Large intestine (tissue), 3 donors: ENCODE results near the gene SULT4A1. TPM values are rescaled to one million over a fixed set of nuclear protein-coding genes. Genes with fewer than 3 reads are reported as not detected.

Experiments used
- DNase-seq, 2 donors: peaks; one replicate each; pipeline versions ENCODE4 v3.0.0 to v3.0.0-alpha.2; 2013
- H3K27ac ChIP-seq: one replicate; pipeline ENCODE4 v1.5.1; 2013; ENCODE audit warnings: low read length
- H3K27me3 ChIP-seq: 2 replicates; pipeline ENCODE4 v1.6.1; 2013; ENCODE audit warnings: low read length; ENCODE audit not compliant: control insufficient read depth, insufficient read depth
- H3K36me3 ChIP-seq: 2 replicates; pipeline ENCODE4 v1.6.1; 2013; ENCODE audit warnings: low read length; ENCODE audit not compliant: control insufficient read depth, insufficient read depth
- H3K4me1 ChIP-seq: one replicate; pipeline ENCODE4 v1.6.1; 2013; ENCODE audit warnings: low read length; ENCODE audit not compliant: control insufficient read depth, insufficient read depth
- H3K4me3 ChIP-seq: one replicate; pipeline ENCODE4 v1.5.1; 2013; ENCODE audit warnings: low read length
- H3K9me3 ChIP-seq: one replicate; pipeline ENCODE4 v1.6.1; 2013; ENCODE audit warnings: mild to moderate bottlenecking, low read depth, low read length, moderate library complexity; ENCODE audit not compliant: control insufficient read depth
- WGBS: methylation state at CpG from one replicate; pipeline ENCODE4 v1.1.5; 2013; ENCODE audit warnings: low lambda C conversion rate; ENCODE audit not compliant: insufficient coverage; 5-methylcytosine and 5-hydroxymethylcytosine counted together
- polyA plus RNA-seq: library from polyadenylated mRNA; unstranded; fragments of 120-200 nt; gene quantifications from one replicate; pipeline ENCODE4 v1.2.1, GENCODE V29; 2013

SULT4A1 gene
- polyA plus RNA-seq, 1 donor, result 5.0 TPM

DNA sequence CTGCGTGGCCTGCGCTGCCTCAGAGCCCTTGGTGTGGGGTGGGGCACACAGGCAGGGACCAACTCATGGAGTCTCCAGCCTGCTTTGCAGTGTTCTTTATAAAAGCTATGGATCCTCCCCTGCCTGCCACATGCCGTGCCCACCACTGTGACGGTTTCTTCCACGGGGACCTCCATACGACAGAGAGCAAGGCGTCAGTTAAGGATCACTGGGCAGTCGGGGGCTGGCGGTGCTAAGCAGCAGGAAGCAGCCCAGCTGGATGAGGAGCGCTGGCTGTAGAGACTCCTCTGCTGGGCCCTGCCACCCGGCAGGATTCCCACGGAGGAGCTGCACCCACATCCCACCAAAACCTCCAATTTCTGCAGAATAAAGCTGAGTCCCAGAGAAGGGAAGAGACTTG is 27.1 kb downstream of the SULT4A1 start:
- H3K36me3 ChIP-seq, result no peaks in the 10 kb centered on the region
- DNase-seq, result no peak
- WGBS, result no CpG with 5 or more reads among the region's 12 CpGs

DNA sequence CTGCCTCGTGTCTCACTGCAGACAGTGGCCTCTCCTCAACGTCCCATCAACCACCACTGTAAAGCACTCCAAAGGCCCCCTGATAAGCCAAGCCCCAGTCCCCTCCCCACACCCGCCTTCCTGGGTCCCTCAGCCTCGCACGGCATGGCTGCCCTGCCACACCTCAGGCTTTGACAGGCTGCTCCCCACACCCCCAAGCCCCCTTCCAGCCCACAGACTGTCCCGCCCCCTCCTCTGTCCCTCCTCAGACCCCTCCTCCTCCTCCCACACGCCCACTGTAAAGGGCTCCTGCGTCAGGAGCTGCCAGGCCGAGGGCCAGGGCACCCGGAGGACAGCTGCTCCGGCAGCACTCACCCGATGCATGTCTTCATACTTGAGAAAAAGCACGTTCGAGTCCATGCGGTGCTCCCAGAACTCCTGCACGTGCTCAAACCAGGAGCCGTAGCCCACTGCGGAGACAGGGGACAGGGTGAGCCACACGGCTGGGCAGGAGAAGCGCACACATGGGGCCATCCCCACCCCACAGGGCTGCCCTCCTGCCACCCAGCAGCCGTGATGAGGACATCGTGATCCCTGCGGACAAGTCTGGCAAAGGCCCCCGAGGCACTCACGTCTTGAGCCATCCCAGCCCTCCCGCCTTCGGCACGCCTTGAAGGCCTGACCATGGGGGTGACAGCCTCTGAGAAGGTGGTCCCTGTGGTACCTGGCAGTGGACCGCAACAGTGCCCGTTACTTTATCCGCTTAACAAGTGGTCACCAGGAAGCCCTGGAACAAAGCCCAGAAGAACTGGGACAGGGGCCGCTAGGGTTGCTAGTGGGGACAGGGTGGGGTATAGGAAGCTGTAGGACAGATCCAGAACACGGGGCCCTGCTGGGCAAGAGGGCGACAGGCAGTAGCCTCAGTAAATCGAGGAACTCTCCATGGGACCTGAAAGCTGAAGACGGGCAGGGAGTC is 28.8 kb downstream of the SULT4A1 start:
- Histone ChIP-seq H3K4me3 (no peak overlapping the region), H3K9me3 (no peaks in the 10 kb centered on the region), H3K27ac (no peak overlapping the region), H3K36me3 (no peaks in the 10 kb centered on the region), H3K4me1 (no peaks in the 10 kb centered on the region), H3K27me3 (no peaks in the 10 kb centered on the region)
- no CpG with 5 or more reads among the region's 36 CpGs for WGBS
- no peak for DNase-seq

More for the DNA sequence above, 27.1 kb downstream of the SULT4A1 start:
- Histone ChIP-seq H3K4me3 (no peak overlapping the region), H3K9me3 (no peaks in the 10 kb centered on the region), H3K27me3 (no peaks in the 10 kb centered on the region), H3K4me1 (no peaks in the 10 kb centered on the region), H3K27ac (no peak overlapping the region)

DNA sequence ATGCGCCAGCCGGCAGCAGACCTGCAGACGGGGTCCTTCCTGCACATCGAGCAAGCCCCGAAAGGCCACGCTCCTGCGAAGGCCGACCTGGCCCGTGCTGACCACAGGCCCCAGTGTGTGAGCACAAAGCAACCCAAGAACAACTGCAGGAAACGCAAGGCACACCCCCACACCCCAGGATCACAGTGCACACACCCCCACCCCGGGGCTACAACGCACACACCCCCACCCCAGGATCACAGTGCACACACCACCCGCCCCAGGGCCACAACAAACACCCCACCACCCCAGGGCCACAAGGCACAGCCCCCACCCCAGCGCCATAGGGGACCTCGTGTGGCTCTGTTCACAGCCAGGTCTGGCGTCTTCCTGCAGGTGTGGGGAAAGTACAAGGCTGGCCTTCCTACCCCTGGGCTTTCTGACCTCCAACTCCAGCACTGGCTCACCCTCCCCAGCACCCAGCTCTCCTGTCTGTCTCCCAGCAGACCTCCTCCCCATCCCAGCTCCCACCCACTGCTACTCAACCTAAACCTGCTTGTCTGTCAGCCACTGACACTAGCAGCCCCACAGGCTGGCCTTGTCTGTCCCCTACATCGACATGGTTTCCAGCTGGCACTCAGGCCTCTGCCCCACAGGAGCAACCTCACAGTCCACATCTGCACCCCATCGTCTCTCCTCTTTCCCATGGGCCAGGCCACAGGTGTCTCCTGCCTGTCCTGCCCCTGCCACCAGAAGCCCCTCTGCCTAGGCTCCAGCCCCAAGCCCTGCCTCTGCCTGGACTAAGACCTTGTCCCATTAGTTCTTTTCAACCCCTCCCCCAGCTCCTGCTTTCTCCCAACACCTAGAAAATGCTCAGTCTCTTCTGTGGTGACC is 29.7 kb downstream of the SULT4A1 start:
- no peak overlapping the region for H3K4me3 ChIP-seq
- no peak for DNase-seq
- no peaks in the 10 kb centered on the region for H3K36me3 ChIP-seq
- H3K27me3 ChIP-seq, result no peaks in the 10 kb centered on the region
- no peaks in the 10 kb centered on the region for H3K9me3 ChIP-seq
- no peak overlapping the region for H3K27ac ChIP-seq
- no CpG with 5 or more reads among the region's 18 CpGs for WGBS
- no peaks in the 10 kb centered on the region for H3K4me1 ChIP-seq

DNA sequence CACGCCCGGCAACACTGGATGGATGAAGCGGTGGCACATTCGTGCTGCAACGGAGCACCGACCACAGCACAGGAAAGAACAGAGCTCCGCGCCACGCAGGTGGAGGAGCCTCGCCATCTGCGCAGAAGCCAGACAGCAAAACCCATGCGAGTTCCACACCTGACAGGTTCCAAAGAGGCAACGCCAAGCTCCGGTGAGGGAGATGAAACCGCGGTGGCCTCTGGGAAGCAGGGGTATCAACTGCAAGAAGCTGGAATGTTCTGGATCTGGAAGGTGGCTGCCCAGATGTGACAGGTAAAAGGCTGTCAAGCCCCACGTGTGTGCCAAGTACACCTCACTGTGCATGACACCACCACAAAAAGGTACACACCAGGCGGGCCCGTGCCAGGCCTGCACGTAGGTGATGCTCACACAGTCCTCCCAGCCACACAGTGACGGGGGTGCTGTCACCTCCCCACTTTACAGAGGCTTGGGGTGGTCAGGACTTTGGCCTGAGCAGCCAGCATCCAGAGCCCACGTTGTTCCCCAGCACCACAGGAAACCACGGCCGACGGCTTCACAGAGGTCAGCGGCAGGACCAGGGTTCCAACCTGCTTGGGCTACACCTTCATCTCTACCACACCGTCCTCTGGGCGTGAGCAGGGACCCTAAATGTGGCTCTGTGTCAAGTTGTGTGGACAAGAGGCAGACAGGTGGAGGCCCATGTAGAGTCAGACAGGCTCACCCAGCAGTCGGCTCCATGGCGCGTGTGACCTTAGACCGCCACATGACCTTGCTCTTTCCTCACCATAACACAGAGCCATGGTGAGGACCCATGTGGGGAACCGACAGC is 30.5 kb downstream of the SULT4A1 start:
- WGBS, result no CpG with 5 or more reads among the region's 33 CpGs
- Histone ChIP-seq H3K36me3 (no peaks in the 10 kb centered on the region), H3K27ac (no peak overlapping the region), H3K4me1 (no peaks in the 10 kb centered on the region), H3K4me3 (no peak overlapping the region), H3K9me3 (no peaks in the 10 kb centered on the region), H3K27me3 (no peaks in the 10 kb centered on the region)
- no peak for DNase-seq

DNA sequence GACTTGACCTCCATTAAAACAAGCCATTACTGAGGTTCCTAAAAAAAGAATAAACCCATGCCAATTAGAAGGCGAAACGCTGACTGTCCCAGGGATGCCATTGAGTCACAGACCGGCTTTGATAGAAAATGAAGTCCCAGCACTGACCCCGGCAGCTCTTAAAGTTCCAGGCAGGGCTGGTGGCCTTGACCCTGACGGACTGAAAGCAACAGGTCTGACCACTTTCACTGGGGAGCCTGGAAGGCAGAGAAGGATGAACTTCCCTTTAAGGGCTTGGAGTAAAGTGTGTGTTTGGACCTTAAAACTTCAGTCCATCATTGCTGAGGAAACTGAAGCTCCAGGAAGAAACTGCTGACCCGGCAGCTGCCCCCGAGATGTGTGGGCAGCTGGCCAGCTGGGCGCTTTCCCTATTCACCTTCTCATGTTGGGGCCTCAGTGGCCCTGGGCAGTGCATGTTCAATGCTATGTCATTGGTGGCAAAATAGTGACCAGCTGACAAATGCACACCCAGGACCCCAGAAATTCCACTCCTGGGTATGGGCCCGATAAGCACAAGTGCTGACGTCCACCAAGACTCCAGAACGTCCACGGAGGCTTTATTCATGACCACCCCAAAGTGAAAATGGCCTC is 31.3 kb downstream of the SULT4A1 start:
- no peaks in the 10 kb centered on the region for H3K27me3 ChIP-seq

DNA sequence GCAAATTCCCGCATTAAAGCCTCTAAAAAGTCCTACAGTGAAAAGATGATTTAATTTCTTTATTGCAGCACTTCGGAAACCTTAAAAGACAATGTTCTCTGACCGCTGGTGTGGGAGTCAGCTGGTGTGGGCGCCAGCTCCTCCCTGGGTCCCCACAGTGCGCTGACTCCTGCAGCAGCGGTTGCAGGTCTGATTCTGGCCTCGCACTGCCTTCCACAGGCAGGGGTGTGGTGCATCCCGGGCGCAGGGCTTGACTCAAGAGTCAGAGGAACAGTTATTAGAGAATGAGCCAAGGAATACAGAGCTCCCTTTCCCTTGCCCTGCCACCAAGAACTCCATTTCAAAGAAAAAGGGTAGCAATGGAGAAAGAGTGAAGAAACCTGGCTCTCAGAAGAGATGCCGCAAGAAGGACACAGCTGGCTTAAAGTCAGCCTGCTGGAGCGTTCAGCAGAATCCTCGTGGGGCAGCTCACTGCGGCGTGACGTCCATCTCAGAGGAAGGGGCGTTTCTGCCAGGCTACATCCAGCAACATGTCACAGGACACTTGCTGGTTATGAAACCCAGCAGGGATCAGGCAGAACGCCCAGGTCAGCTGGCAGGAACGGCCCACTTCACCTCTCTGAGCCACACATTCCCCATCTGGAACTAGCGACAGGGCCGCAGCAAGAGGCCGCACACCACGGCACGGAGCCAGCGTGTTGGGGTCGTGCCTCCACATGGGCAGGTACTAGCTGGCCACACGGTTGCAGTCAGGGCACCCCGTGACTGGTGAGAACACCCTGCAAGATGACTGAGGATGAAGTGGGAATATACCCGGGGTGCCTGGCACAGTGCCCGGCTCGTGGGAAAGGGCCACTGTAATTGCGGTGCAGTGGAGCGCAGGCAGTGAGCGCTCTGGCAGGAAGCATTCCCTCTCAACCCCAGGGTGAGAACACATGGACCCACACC is 32.1 kb downstream of the SULT4A1 start:
- no peak for DNase-seq
- no peaks in the 10 kb centered on the region for H3K9me3 ChIP-seq
- H3K27ac ChIP-seq, result no peak overlapping the region
- WGBS, result 40% methylated on average over 1 of the region's 33 CpGs
- H3K27me3 ChIP-seq, result no peaks in the 10 kb centered on the region
- H3K4me1 ChIP-seq, result no peaks in the 10 kb centered on the region
- no peaks in the 10 kb centered on the region for H3K36me3 ChIP-seq
- H3K4me3 ChIP-seq, result no peak overlapping the region

More for the DNA sequence above, 31.3 kb downstream of the SULT4A1 start:
- Histone ChIP-seq H3K9me3 (no peaks in the 10 kb centered on the region), H3K36me3 (no peaks in the 10 kb centered on the region), H3K4me1 (no peaks in the 10 kb centered on the region), H3K4me3 (no peak overlapping the region), H3K27ac (no peak overlapping the region)
- WGBS, result no CpG with 5 or more reads among the region's 12 CpGs
- DNase-seq, result no peak

DNA sequence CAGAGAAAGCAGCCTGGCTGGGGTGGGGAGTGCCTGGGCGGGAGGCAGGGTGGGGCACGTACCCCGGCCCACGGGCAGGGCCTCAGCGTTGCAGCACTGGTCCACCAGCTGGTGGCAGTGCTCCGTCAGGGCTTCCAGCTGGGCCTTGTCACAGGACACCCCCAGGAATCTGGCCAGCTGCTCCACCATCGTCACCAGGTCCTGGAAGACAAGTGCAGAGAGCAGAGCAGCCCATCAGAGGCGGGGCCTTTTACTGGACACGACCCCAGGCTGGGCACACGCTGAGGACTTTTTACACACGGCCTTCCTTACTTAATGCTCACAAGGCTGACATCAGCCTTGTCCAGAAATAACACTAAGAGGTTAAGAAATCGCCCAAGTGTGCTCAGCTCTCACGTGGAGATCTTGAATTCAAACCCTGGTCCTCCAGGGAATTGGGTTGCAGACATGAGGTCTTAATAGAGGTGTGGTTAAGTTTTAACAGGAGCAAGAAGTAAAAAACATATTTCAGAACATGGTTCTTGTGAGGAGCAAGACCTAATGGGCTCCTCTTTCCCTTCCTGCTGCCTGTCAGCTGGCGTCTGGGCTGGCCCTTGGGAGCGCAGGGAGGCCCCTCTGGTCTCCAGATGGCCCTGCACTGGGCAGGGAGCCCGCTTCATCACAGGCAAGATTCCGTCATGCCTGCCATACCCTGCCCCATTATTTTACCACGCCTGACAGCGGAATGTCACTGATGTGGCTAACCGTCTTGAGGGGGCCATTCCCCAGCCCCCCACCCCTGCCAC is 33.1 kb downstream of the SULT4A1 start:
- Histone ChIP-seq H3K36me3 (no peaks in the 10 kb centered on the region), H3K9me3 (no peaks in the 10 kb centered on the region), H3K4me1 (no peaks in the 10 kb centered on the region), H3K27me3 (no peaks in the 10 kb centered on the region), H3K27ac (peak overlapping the region; percentile 33), H3K4me3 (no peak overlapping the region)
- DNase-seq, result no peak
- no CpG with 5 or more reads among the region's 20 CpGs for WGBS

DNA sequence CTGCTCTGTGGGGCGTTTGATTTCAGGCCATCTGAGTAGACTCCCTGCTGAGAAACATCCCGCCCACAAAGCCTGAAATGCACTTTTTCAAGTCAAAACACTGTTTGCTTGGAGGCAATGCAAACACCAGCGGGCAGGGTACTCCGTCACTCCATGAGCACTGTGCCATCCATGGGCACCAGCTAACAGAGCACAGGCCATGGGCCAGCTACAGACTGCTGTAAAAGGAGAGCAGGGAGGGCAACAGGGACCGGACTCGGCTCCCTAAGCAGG is 33.7 kb downstream of the SULT4A1 start:
- H3K9me3 ChIP-seq, result no peaks in the 10 kb centered on the region
- no peaks in the 10 kb centered on the region for H3K36me3 ChIP-seq
- peak overlapping the region; percentile 33 for H3K27ac ChIP-seq
- H3K4me3 ChIP-seq, result no peak overlapping the region
- no peak for DNase-seq
- no peaks in the 10 kb centered on the region for H3K4me1 ChIP-seq
- WGBS, result no CpG with 5 or more reads among the region's 6 CpGs
- no peaks in the 10 kb centered on the region for H3K27me3 ChIP-seq
